ENCODE measurements around the gene GSTK1. TPM values are rescaled to one million over a fixed set of nuclear protein-coding genes. Genes with fewer than 3 reads are reported as not detected.
"Not testable (repeated sequence)": the region's sequence is repeated elsewhere in the genome, so short reads cannot be mapped to it uniquely, and the experiment has no call there.

Gene GSTK1
- total RNA-seq = 100 to 1,000 TPM; 209 to 315 (median 257) TPM
- long read RNA-seq, transcript GSTK1-207 (7 exons, 1,185 nt) = minor isoform, 7 of 130 reads
- long read RNA-seq, transcript GSTK1-201 (8 exons, 1,044 nt) = major isoform, 113 of 130 reads
- long read RNA-seq, partial matches to known transcripts = 7 of 130 reads
- long read RNA-seq, other reads (novel, unspliced or antisense) = 2 of 130 reads

DNA sequence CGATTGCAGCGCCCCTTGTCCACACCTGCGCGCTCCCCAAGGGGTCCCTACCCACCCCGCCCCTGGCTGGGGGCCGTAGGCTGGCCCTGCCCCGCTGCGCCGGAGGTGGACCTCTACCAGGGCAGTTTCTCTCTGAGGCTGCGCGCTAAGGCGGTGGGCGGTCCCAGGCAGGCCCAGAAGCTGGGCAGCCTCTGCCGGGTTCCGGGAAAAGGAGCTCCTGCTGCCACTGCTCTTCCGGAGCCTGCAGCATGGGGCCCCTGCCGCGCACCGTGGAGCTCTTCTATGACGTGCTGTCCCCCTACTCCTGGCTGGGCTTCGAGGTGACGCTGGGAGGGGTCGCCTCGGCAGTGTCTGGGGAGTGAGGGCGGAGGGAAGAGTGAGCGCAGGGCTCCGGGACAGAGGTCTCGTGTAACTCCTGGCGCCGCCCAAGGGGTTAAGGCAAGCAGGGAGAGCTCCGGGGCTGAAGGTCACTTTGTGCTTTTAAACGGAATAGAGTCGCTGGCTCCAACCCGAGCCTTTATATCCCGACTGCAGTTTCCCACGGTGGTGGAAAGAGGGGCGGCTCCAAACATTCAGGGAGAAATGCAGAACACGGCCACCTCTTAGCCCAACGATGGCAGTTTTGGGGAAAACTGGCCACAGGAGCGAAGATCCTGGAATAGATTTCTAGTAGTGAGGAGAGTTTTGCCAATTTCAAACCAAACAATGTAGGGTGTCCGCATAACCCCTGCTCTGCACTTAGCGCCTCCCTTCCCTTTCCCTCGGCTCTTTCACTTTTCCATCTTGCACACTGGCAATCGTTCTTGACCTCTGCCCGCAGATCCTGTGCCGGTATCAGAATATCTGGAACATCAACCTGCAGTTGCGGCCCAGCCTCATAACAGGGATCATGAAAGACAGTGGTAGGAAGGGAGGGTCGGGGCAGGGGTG is at the start of gene GSTK1:
TSS of gene GSTK1 (plus strand) at position 176 of the 930 bp plus-strand sequence. CDS start at position 249, 73 bp downstream.
- Histone ChIP-seq H3K4me1 (peaks cover 0 to 56% (median 10%) of the 10 kb centered on the region in 4 donors), H3K4me3 (peak within 1 kb of the TSS; percentile 61 to 91 (median 81)), H3K9me3 (no peaks in the 10 kb centered on the region), H3K27me3 (no peaks in the 10 kb centered on the region), H3K36me3 (peaks cover 0 to 34% (median 7%) of the 10 kb centered on the region in 4 donors), H3K27ac (peak within 1 kb of the TSS; percentile 83 to 88 (median 84))
- peak; percentile 92 to 95 (median 93) for DNase-seq
- TF ChIP-seq, protein P1, sequence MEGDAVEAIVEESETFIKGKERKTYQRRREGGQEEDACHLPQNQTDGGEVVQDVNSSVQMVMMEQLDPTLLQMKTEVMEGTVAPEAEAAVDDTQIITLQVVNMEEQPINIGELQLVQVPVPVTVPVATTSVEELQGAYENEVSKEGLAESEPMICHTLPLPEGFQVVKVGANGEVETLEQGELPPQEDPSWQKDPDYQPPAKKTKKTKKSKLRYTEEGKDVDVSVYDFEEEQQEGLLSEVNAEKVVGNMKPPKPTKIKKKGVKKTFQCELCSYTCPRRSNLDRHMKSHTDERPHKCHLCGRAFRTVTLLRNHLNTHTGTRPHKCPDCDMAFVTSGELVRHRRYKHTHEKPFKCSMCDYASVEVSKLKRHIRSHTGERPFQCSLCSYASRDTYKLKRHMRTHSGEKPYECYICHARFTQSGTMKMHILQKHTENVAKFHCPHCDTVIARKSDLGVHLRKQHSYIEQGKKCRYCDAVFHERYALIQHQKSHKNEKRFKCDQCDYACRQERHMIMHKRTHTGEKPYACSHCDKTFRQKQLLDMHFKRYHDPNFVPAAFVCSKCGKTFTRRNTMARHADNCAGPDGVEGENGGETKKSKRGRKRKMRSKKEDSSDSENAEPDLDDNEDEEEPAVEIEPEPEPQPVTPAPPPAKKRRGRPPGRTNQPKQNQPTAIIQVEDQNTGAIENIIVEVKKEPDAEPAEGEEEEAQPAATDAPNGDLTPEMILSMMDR (IDR thresholded peaks at IDR 0.05) = no peak
- peak; percentile 90 for TF ChIP-seq POLR2A (IDR thresholded peaks at IDR 0.05)
- WGBS (ENCODE audit: insufficient coverage, low coverage, low lambda C conversion rate, missing lambda C conversion rate) = 1% methylated on average over 35 of the region's 48 CpGs
- intact Hi-C loops (cut with DNase I) = no loop called here
- ATAC-seq = peak; percentile 88 to 96 (median 91)

DNA sequence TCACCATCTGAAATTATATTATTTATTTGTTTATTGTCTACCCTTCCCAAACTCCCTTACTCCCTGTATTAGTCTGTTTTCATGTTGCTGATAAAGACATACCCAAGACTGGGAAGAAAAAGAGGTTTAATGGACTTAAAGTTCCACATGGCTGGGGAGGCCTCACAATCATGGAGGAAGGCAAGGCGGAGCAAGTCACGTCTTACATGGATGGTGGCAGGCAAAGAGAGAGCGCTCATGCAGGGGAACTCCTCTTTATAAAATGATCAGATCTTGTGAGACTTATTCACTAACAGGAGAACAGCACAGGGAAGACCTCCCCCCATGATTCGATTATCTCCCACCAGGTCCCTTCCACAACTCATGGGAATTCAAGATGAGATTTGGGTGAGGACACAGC is 49.8 kb upstream of the GSTK1 start:
- WGBS (ENCODE audit: insufficient coverage, low coverage, low lambda C conversion rate, missing lambda C conversion rate) = 74% methylated on average over 3 of the region's 4 CpGs
- not testable (repeated sequence) for H3K4me3 ChIP-seq, H3K27me3 ChIP-seq, ATAC-seq, DNase-seq, H3K36me3 ChIP-seq, H3K27ac ChIP-seq, H3K4me1 ChIP-seq, H3K9me3 ChIP-seq
- intact Hi-C loops (cut with DNase I) = loop anchor here (5.0 kb wide), 1 partner anchor 201 kb away; no protein-coding TSS in a partner anchor

DNA sequence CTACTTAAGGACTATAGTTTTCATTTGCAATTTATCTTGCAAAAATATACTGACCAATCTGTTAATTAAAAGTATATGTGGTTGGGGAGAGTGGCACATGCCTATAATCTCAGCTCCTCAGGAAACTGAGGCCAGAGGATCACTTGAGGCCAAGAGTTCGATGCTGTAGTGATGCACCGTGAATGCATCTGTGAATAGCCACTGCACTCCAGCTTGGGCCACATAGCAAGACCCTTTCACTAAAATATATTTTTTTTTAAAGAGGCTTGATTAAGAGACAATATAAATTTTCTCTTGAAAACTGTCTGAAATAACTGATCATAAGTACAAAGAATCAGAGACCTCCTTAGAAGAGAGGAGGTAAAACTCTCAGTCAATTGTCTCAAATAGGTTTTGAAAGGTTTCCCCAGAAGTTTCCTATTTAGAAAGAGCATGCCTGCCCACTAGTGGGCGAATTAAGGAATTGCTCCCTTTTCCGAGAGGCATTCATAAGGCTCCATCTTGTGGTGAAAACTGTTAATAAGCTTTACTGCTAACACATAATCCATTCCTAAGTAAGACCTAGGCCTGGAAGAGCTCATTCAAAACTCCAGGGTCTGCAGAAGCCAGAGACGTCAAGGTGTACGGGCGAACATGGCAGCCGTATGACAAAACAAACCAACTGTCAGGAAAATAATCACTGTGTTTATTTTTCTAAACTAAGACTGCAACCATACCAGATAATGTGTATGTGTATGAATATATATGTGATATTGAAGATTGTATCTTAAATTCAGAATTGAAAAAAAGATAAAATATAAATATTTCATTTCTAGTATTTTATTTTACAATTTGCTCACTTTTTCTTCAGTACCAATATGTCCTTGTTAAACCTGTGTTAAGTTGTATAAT is 48.2 kb upstream of the GSTK1 start:
- peak; percentile 97 to 100 (median 100) for ATAC-seq
- no peak for TF ChIP-seq POLR2A (IDR thresholded peaks at IDR 0.05)
- TF ChIP-seq, protein P1 (IDR thresholded peaks at IDR 0.05) = peak; percentile 99 to 100 (median 100)
- intact Hi-C loops (cut with DNase I) = loop anchor here (5.0 kb wide), 1 partner anchor 203 kb away; no protein-coding TSS in a partner anchor
- Histone ChIP-seq H3K4me3 (no peak overlapping the region), H3K9me3 (no peaks in the 10 kb centered on the region), H3K27me3 (no peaks in the 10 kb centered on the region), H3K4me1 (no peaks in the 10 kb centered on the region), H3K27ac (no peak overlapping the region), H3K36me3 (no peaks in the 10 kb centered on the region)
- 14% methylated on average over 8 of the region's 8 CpGs for WGBS (ENCODE audit: insufficient coverage, low coverage, low lambda C conversion rate, missing lambda C conversion rate)
- DNase-seq = peak in 1 of 3 donors; percentile 60

DNA sequence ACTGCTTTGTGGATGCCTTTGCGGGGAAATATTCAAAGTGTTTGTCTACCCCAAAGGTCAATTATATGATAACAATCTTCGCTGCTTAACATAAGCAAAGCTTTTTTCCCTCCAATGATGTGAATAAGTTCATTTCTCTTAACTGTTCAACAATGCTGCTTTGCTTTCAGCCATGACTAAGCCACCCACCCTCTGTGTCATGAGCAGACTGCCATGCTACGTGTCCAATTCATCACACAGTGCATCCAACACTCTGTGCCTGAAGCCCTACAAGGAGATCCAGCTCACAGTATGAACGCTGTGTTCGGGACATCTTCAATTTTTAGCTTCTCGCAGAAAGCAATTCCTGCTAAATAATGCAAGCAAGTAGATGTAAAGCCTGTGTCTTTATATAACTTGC is 47.1 kb upstream of the GSTK1 start:
- ATAC-seq (no peak), DNase-seq (no peak)
- Histone ChIP-seq H3K36me3 (no peaks in the 10 kb centered on the region), H3K4me3 (no peak overlapping the region), H3K9me3 (no peaks in the 10 kb centered on the region), H3K4me1 (no peaks in the 10 kb centered on the region), H3K27ac (no peak overlapping the region), H3K27me3 (no peaks in the 10 kb centered on the region)
- TF ChIP-seq POLR2A (IDR thresholded peaks at IDR 0.05) = no peak
- TF ChIP-seq, protein P1 (IDR thresholded peaks at IDR 0.05) = no peak
- intact Hi-C loops (cut with DNase I) = no loop called here
- 76% methylated on average over 4 of the region's 6 CpGs for WGBS (ENCODE audit: insufficient coverage, low coverage, low lambda C conversion rate, missing lambda C conversion rate)
